Activated naive CD4-positive, alpha-beta T cell treated with anti-CD3 and anti-CD28 coated beads for 36 hours (primary cell): ENCODE results near the gene UCK2. TPM values are rescaled to one million over a fixed set of nuclear protein-coding genes. Genes with fewer than 3 reads are reported as not detected.

Source experiments
- CTCF ChIA-PET: fragments of 350-600 bp; sonication (Branson Sonifier 250); formaldehyde crosslinking; loops from one replicate; lab custom pipeline; 2021; ENCODE audit warnings: antibody characterized with exemption; lab: Charles Lee
- DNase-seq: peaks from one replicate; pipeline ENCODE4 v3.0.0-alpha.2; 2020
- H3K27ac Mint-ChIP-seq: one replicate; pipeline ENCODE4 v1.8.0; 2021; ENCODE audit warnings: mild to moderate bottlenecking, mixed read lengths
- H3K27me3 Mint-ChIP-seq: one replicate; pipeline ENCODE4 v1.8.0; 2021; ENCODE audit warnings: low read depth, mixed read lengths
- H3K36me3 Mint-ChIP-seq: one replicate; pipeline ENCODE4 v1.8.0; 2021; ENCODE audit warnings: low read depth, mixed read lengths
- H3K4me1 Mint-ChIP-seq: one replicate; pipeline ENCODE4 v1.8.0; 2021; ENCODE audit warnings: low read depth, mixed read lengths
- H3K4me3 Mint-ChIP-seq: one replicate; pipeline ENCODE4 v1.8.0; 2021; ENCODE audit warnings: mild to moderate bottlenecking, moderate library complexity, mixed read lengths
- H3K9me3 Mint-ChIP-seq: one replicate; pipeline ENCODE4 v1.8.0; 2021; ENCODE audit warnings: mixed read lengths
- intact Hi-C: fragments of 100-400 bp; cut with micrococcal nuclease; formaldehyde crosslinking; loops from one replicate; pipeline ENCODE4 v1.15.1; 2023
- total RNA-seq, 2 experiments: library from RNA; stranded (reverse); gene quantifications; one replicate each; pipeline ENCODE4 v1.2.3, GENCODE V29; 2021

Gene UCK2
- total RNA-seq, 2 experiments from 2014 or later: 58.8 to 61.5 TPM

DNA sequence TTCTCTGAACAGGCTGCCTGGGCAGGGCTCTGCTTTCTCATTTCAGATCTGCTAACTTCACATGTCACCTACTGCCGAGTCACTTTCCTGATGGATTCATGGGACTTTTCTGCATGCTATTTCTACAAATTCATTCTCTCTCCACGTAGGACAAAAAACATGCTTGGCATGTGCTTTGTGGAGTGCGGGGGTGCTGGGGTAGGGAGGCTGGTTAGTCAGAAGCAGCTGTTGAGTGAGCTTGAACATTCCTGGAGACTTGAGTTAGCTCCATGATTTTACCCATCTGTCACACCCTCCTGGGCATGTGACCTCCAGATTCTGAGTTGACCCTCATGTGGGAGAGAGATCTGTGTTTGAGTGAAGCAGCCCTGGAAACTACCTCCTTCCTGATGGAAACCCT is 71.4 kb downstream of the UCK2 start:
- no peaks in the 10 kb centered on the region for H3K9me3 Mint-ChIP-seq
- no peak overlapping the region for H3K4me3 Mint-ChIP-seq
- DNase-seq: no peak
- intact Hi-C loops: no loop called here
- peaks cover 4% of the 10 kb centered on the region for H3K4me1 Mint-ChIP-seq
- CTCF ChIA-PET: no interaction called here
- H3K27me3 Mint-ChIP-seq: no peaks in the 10 kb centered on the region
- H3K27ac Mint-ChIP-seq: no peak overlapping the region
- H3K36me3 Mint-ChIP-seq: peaks cover 60% of the 10 kb centered on the region

DNA sequence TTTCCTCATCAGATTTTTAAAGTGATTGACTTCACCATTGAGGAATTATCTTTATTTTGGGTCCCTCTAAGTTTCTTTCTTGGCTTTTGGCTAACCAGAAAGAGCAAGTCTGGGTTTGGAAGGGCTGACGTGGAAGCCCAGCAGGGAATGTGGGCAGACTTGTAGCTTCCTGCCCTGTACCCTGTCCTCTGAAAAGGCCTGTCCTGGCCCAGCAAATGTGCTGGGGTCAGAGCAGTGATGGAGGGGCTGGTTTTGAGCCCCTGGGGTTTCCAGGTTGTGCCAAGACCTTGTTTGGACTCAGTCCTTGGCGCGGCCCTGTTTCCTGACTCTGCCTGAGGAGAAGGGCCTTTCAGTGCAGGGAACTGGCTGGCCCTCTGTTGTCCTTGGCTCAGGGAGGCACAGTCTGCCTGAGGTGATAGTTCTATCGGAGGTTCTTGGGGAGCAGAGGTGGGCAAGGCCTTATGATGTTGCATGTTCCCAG is 72.1 kb downstream of the UCK2 start:
- CTCF ChIA-PET: no interaction called here
- Mint-ChIP-seq H3K9me3 (no peaks in the 10 kb centered on the region), H3K4me1 (peaks cover 4% of the 10 kb centered on the region), H3K4me3 (no peak overlapping the region), H3K27me3 (no peaks in the 10 kb centered on the region), H3K36me3 (peaks cover 59% of the 10 kb centered on the region), H3K27ac (no peak overlapping the region)
- no peak for DNase-seq
- intact Hi-C loops: no loop called here

DNA sequence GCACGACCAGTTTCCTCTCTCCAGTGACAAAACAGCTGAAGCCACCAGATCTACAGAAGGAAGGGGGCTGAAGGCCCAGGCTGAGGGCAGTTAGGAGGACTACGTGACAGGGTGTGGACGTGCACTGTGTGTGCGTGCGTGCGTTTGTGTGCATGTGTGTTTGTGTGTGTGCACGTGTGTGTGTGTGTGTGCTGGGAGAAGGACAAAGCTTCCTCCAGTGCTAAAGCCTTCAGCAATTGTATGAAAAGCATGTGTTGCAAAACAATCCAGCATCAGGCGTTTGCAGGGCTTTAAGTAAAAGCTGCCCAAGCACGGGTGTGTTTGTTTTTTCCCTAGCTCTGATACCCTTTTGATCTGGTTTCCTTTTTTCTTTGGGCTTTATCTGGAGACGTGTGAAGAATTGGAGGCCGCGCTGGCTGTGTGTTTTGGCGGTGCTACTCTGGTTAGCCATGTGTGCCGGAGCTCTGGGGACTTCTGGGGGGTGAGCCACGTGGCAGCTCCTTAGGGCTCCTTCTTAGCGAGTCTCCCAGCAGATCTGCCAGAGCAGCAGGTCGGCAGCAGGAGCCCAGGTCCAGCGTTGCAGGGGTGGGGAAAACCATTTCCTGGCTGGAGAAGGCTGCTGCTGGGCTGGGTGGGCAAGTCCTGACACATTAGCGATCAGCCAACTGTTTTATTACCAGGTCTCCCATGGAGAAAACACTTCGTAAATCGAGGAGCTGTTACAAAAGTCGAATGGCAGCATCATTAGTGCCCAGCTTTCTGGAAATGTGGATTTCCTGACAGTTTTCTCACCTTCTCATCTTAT is 73.4 kb downstream of the UCK2 start:
- H3K27ac Mint-ChIP-seq: no peak overlapping the region
- peaks cover 4% of the 10 kb centered on the region for H3K4me1 Mint-ChIP-seq
- DNase-seq: no peak
- H3K4me3 Mint-ChIP-seq: no peak overlapping the region
- CTCF ChIA-PET: no interaction called here
- H3K36me3 Mint-ChIP-seq: peaks cover 60% of the 10 kb centered on the region
- no peaks in the 10 kb centered on the region for H3K27me3 Mint-ChIP-seq
- H3K9me3 Mint-ChIP-seq: no peaks in the 10 kb centered on the region
- intact Hi-C loops: no loop called here

DNA sequence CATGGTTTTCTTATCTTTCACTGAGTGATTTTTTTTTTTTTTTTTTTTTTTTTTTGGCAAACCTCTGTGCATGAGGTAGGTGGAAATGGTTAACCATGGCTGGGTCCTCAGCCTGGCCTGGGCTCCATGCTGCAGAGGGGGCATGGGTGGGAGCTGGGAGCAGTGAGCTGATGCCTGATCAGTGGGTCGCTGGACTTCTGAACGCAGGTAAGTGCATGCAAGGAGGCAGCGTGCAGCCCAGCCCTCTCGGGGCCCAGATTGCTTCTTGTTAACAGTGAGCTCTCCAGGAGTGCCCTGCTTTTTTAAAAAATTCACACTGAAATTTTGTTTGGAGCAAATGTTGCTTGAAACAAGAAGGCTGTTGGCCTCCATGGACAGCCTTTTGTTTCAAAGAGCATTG is 75.2 kb downstream of the UCK2 start:
- intact Hi-C loops: no loop called here
- Mint-ChIP-seq H3K9me3 (no peaks in the 10 kb centered on the region), H3K27ac (no peak overlapping the region), H3K36me3 (peaks cover 62% of the 10 kb centered on the region), H3K4me3 (no peak overlapping the region), H3K27me3 (no peaks in the 10 kb centered on the region), H3K4me1 (no peaks in the 10 kb centered on the region)
- CTCF ChIA-PET: interaction anchor here (1.5 kb wide), 1 partner anchor 10 kb away, joined by 4 read pairs; no protein-coding TSS in a partner anchor
- DNase-seq: no peak

DNA sequence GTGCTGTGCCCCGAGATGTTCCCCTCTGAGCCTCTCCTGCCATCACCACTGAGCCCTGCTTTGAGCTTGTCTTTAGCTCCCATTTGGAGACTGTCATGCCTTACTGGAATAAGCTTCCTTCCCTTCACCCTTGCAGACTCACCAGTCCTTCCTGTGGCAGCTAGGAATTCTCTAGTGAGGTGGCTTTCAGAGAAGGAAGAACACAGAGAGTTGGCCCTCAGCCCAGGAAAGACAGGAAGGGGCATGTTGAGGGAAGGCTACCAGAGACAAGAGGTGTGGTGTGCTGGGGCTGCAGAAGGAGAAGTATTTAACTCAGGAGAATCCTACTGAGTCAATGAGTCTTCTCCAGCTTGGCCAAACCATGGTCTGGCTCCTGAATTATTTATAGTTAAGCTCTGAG is 76.3 kb downstream of the UCK2 start:
- Mint-ChIP-seq H3K4me3 (no peak overlapping the region), H3K9me3 (no peaks in the 10 kb centered on the region), H3K27me3 (no peaks in the 10 kb centered on the region), H3K27ac (no peak overlapping the region), H3K36me3 (peaks cover 63% of the 10 kb centered on the region), H3K4me1 (no peaks in the 10 kb centered on the region)
- no peak for DNase-seq
- intact Hi-C loops: no loop called here
- CTCF ChIA-PET: interaction anchor here (0.7 to 1.5 kb wide), 4 partner anchors 9 to 32 kb away, joined by 3 to 4 read pairs (median 4); no protein-coding TSS in a partner anchor

DNA sequence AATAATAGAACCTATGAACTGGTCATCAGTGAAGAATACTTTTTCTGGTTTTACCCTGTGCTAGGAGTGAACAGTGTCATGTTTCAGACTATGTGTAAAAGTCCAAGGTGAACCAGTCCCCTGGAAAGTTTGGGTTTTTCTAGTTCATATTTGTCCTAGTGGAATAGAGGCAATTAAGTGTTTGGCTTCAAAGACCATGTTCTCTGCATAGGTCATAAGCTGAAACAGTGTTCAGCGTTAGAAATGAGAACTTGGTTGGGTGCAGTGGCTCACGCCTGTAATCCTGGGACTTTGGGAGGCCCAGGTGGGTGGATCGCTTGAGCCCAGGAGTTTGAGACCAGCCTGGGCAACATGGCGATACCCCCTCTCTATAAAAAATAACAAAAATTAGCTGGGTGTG is 77.5 kb downstream of the UCK2 start:
- Mint-ChIP-seq H3K27me3 (no peaks in the 10 kb centered on the region), H3K9me3 (no peaks in the 10 kb centered on the region), H3K27ac (no peak overlapping the region), H3K4me1 (no peaks in the 10 kb centered on the region), H3K36me3 (peaks cover 60% of the 10 kb centered on the region), H3K4me3 (no peak overlapping the region)
- intact Hi-C loops: no loop called here
- CTCF ChIA-PET: interaction anchor here (0.6 to 1.3 kb wide), 2 partner anchors 10 to 162 kb away, joined by 3 read pairs; no protein-coding TSS in a partner anchor
- no peak for DNase-seq

DNA sequence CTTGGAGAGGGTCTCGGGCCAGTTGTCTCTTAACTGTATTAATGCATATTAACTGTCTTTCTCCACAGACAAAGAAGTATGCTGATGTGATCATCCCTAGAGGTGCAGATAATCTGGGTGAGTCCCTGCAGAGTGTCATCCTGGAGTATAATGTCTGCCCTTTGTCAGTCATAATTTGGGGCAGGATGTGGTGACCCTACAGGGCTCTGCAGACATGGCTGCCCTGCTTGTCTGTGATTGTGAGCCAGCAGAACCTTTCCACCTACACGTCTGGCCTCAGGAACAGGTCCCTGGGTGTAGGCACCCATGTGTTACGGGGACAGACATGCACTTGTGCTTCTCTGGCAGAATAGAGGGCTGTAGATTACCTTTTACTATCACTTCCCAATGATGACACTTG is 78.4 kb downstream of the UCK2 start:
- no peak overlapping the region for H3K4me3 Mint-ChIP-seq
- no peaks in the 10 kb centered on the region for H3K9me3 Mint-ChIP-seq
- peaks cover 61% of the 10 kb centered on the region for H3K36me3 Mint-ChIP-seq
- H3K27ac Mint-ChIP-seq: no peak overlapping the region
- intact Hi-C loops: no loop called here
- no peak for DNase-seq
- no peaks in the 10 kb centered on the region for H3K4me1 Mint-ChIP-seq
- CTCF ChIA-PET: interaction anchor here (0.6 to 1.2 kb wide), 5 partner anchors 12 to 303 kb away, joined by 3 to 4 read pairs (median 3); no protein-coding TSS in a partner anchor
- H3K27me3 Mint-ChIP-seq: no peaks in the 10 kb centered on the region

DNA sequence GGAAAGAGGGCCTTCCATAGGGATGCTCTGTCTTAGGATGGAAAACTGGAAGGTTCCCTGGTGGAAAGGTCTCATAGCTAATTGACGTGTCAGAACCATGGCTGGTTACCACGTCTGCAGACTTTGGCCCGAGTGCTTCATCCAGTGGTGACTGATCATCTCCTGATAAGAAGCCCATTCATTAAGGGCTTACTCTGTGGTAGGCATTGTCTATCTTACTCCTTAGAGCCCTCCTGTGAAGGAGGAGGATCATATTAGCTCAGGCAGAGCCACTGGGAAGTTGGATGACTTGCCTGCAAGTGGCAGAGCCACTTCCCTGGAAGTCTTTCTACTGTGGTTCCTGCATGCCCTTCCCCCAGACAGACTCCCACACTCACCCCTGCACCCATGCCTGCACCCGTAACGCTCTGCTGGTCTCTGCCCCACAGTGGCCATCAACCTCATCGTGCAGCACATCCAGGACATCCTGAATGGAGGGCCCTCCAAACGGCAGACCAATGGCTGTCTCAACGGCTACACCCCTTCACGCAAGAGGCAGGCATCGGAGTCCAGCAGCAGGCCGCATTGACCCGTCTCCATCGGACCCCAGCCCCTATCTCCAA is 79.9 kb downstream of the UCK2 start:
- peaks cover 51% of the 10 kb centered on the region for H3K36me3 Mint-ChIP-seq
- H3K27ac Mint-ChIP-seq: no peak overlapping the region
- no peak overlapping the region for H3K4me3 Mint-ChIP-seq
- no peak for DNase-seq
- intact Hi-C loops: no loop called here
- CTCF ChIA-PET: interaction anchor here (0.7 to 1.6 kb wide), 4 partner anchors 17 to 305 kb away, joined by 3 read pairs; no protein-coding TSS in a partner anchor
- H3K4me1 Mint-ChIP-seq: no peaks in the 10 kb centered on the region
- H3K27me3 Mint-ChIP-seq: no peaks in the 10 kb centered on the region
- H3K9me3 Mint-ChIP-seq: no peaks in the 10 kb centered on the region

DNA sequence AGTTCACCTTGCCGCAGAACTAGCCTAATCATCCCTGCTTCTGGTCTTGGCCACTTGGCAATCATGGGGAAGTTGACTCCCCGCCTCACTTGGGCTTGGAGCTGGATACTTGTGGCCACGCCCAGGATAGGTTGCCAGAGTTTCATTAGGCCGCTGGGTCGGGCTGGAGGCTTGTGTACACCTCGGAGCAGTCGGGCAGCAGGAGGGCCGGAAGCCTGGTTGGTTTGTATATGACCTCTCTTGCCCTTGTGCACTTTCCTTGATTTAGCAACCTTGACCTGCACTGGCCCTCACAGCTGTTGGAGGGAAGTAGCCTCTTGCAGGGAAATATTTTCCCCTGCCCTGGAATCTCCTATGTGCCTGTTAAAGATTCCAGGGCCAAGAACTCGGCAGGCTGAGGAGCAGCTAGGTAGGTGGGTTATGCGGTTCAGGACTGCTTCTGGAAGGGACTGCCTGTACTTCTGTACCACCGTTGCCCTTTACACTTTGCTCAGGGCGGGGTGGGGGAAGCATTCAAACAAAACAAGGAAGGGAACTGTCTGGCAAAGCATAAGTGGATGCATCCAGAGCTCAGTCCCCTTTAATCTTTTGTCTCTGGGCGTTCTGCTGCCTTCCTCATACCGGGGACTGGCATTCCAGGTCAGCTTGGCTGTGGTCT is 83.5 kb downstream of the UCK2 start:
- Mint-ChIP-seq H3K4me1 (no peaks in the 10 kb centered on the region), H3K36me3 (peaks cover 28% of the 10 kb centered on the region), H3K4me3 (no peak overlapping the region), H3K27me3 (no peaks in the 10 kb centered on the region), H3K9me3 (no peaks in the 10 kb centered on the region), H3K27ac (no peak overlapping the region)
- intact Hi-C loops: loop anchor here (5.0 to 10.0 kb wide), 2 partner anchors 34 to 86 kb away; partner anchors contain the start of gene UCK2
- CTCF ChIA-PET: interaction anchor here (0.7 to 6.2 kb wide), 4 partner anchors 9 to 311 kb away, joined by 3 to 58 read pairs (median 4); no protein-coding TSS in a partner anchor
- DNase-seq: no peak

DNA sequence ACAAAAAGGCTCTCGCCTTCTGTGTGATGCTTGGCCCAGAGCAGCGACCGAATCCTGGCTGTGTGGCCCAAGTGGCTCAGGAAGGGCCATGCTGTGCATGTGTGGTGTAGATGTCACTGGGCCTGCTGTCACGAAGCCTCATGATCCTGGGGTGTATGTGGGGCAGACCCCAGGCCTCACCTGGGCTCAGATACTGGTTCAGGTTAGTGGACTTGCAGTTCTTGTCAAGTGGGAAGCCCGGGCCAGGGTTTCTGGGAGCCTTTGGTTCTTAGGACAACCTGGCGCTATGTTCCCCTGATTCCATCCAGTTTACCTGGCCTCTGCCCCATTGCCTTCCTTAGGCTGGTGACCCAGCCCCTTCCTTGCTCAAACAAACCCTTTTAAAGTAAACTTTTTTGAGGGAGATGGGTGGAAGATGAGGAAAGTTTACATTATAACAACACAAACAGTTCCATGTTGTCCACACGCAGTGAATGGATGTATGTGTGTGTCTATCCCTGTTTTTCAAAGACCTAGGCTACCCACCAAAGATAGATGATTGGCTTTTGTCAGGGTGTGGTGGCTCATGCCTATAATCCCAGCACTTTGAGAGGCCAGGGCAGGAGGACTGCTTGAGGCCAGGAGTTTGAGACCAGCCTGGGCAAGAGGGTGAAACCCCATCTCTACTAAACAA is 84.3 kb downstream of the UCK2 start:
- Mint-ChIP-seq H3K36me3 (peaks cover 25% of the 10 kb centered on the region), H3K27ac (no peak overlapping the region), H3K27me3 (no peaks in the 10 kb centered on the region), H3K9me3 (no peaks in the 10 kb centered on the region), H3K4me1 (no peaks in the 10 kb centered on the region), H3K4me3 (no peak overlapping the region)
- intact Hi-C loops: loop anchor here (5.0 to 10.0 kb wide), 2 partner anchors 34 to 87 kb away; partner anchors contain the start of gene UCK2
- no peak for DNase-seq
- CTCF ChIA-PET: interaction anchor here (0.7 to 6.2 kb wide), 5 partner anchors 8 to 312 kb away, joined by 3 to 58 read pairs (median 5); no protein-coding TSS in a partner anchor

DNA sequence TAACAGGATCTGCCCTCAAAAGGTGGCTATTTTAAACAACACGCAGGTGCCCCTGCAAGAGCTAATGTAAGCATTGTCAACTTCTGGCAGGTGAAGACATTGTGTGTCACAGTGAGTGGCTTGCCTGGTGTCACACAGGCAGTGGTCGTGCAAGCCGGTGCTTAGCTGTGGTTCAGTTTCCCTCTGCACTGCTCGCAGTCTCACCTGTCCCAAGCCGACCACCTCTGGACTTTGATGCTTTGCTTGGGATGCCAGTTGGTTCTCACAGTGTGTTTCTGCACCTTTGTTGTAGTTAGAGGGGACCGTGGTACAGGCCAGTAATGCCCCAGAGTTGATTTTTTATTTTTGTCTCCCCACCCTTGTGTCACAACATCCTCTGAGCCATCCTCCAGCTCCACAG is 85.2 kb downstream of the UCK2 start:
- no peaks in the 10 kb centered on the region for H3K27me3 Mint-ChIP-seq
- DNase-seq: no peak
- no peaks in the 10 kb centered on the region for H3K4me1 Mint-ChIP-seq
- intact Hi-C loops: loop anchor here (5.0 to 10.0 kb wide), 2 partner anchors 35 to 88 kb away; partner anchors contain the start of gene UCK2
- no peaks in the 10 kb centered on the region for H3K9me3 Mint-ChIP-seq
- H3K4me3 Mint-ChIP-seq: no peak overlapping the region
- CTCF ChIA-PET: interaction anchor here (0.6 to 6.2 kb wide), 8 partner anchors 9 to 617 kb away, joined by 3 to 58 read pairs (median 4); no protein-coding TSS in a partner anchor
- no peak overlapping the region for H3K27ac Mint-ChIP-seq
- peaks cover 17% of the 10 kb centered on the region for H3K36me3 Mint-ChIP-seq
